GM10266 (cell line): ENCODE data around the gene ROR1.

ENCODE experiments used
- DNase-seq: peaks from one replicate; pipeline ENCODE4 v3.0.0; 2012; ENCODE audit errors: extremely low spot score
- CTCF ChIP-seq: IDR thresholded peaks from 2 replicates; pipeline ENCODE4 v1.5.1; 2012; ENCODE audit warnings: mild to moderate bottlenecking, low read depth; ENCODE audit not compliant: control insufficient read depth, insufficient read depth; ENCODE audit errors: missing control alignments

Gene ROR1

DNA sequence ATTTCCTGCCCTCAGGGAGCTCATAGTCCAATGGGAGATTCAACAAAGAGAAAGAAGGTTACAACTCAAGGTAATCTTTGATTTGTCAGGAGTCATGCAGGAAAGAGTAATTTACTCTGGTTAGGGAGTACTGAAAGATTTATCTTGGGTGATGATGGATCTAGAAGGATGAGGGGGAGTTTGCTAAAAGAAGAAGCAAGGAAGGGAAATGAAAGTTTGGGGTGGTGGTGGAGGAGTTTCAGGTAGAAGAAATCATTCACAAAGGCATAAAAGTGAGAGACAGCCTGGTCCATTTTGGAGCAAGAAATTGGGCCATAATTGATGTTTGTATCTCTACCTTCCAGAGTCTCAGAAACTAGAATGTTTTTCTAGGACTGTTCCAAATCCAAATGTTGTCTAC is 116.7 kb downstream of the ROR1 start:
- DNase-seq = no peak
- TF ChIP-seq CTCF = no peak

GRCh38 chr1:63891060-63891690 is 117.4 kb downstream of the ROR1 start:
- no peak for TF ChIP-seq CTCF
- no peak for DNase-seq

GRCh38 chr1:63892632-63893395 is 119.0 kb downstream of the ROR1 start:
- no peak for TF ChIP-seq CTCF
- DNase-seq = peak; percentile 32

GRCh38 chr1:63893976-63894375 is 120.2 kb downstream of the ROR1 start:
- DNase-seq = no peak
- TF ChIP-seq CTCF = no peak

DNA sequence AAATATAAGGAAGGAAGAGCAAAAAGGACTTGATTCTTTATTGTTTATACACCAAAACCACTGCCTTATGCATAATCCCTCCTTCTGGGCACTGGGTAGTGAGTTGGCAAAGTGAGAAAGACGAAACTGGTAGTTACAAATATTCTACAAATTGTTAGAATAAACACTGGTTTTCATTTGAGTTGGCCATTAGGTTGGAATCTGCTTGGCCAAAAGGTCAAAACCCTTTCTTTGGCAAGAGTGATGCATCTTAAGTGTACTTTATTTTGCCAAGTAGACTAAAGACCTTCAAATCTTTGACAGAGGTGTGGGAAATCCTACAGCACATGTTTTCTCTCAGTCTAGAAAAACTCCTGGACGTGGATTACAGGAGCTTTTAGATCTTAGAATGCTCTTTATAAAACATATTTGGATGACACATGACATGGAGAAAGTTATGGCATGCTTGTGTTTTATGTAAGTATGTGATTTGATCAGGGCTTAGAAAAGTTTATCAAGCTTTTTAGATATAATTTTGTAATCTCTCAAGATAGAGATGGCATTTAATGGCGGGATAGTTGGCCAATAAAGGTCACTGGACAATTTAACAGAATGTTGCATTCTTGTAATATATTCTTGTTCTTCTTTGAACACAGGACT is 120.9 kb downstream of the ROR1 start:
- no peak for TF ChIP-seq CTCF
- DNase-seq = no peak

- no peak for TF ChIP-seq CTCF
These were observed 122.9 kb downstream of the ROR1 start for GRCh38 chr1:63896755-63897154.

More at GRCh38 chr1:63896755-63897154, 122.9 kb downstream of the ROR1 start:
- DNase-seq = no peak
